Prostate gland (tissue), 2 donors: ENCODE measurements around the gene MMP2. TPM values are rescaled to one million over a fixed set of nuclear protein-coding genes. Genes with fewer than 3 reads are reported as not detected.
A peak's percentile ranks its signal among the peaks of the same experiment; 100 is the strongest.

Source experiments
- DNase-seq: peaks from one replicate; pipeline ENCODE4 v3.0.0-alpha.2; 2019; ENCODE audit warnings: low spot score
- H3K27ac ChIP-seq, 2 donors: fragments of 200-600 bp; sonication (generic); 2 replicates each; pipeline ENCODE4 v1.5.1; 2017 to 2019
- H3K27me3 ChIP-seq: fragments of 200-600 bp; sonication (generic); replicated peaks from 2 replicates; pipeline ENCODE4 v1.5.1; 2019; ENCODE audit not compliant: insufficient read depth
- H3K36me3 ChIP-seq, 2 donors: fragments of 200-600 bp; sonication (generic); 1 replicate in 1 of 2; 2 replicates in 1 of 2; pipeline versions ENCODE4 v1.5.1 to v1.8.1; 2017 to 2019
- H3K4me1 ChIP-seq: fragments of 200-600 bp; sonication (generic); replicated peaks from 2 replicates; pipeline ENCODE4 v1.5.1; 2019
- H3K4me3 ChIP-seq, 2 donors: fragments of 200-600 bp; sonication (generic); 2 replicates each; pipeline ENCODE4 v1.5.1; 2017 to 2019
- H3K9me3 ChIP-seq: fragments of 200-600 bp; sonication (generic); 2 replicates; pipeline ENCODE4 v1.5.1; 2017
- CTCF ChIP-seq, 4 experiments: fragments of 200-600 bp in 2 of 4; fragments of 450-650 bp in 2 of 4; sonication (generic) in 2 of 4; IDR thresholded peaks; 1 replicate in 3 of 4; 2 replicates in 1 of 4; pipeline ENCODE4 v1.5.1; 2016 to 2019; ENCODE audit warnings: antibody characterized with exemption in 4 of 4, mild to moderate bottlenecking in 2 of 4, moderate library complexity in 2 of 4
- POLR2A ChIP-seq: fragments of 450-650 bp; IDR thresholded peaks from one replicate; pipeline ENCODE4 v1.6.1; 2016; ENCODE audit warnings: antibody characterized with exemption, mild to moderate bottlenecking
- POLR2AphosphoS5 ChIP-seq: sonication (generic); formaldehyde crosslinking; IDR thresholded peaks from one replicate; pipeline ENCODE4 v1.6.1; 2017; ENCODE audit warnings: antibody characterized with exemption
- WGBS: methylation state at CpG from one replicate; pipeline ENCODE4 v1.1.5; 2018; 5-methylcytosine and 5-hydroxymethylcytosine counted together
- intact Hi-C: fragments of 100-400 bp; cut with DNase I; formaldehyde crosslinking; loops from one replicate; pipeline ENCODE4 v1.14.2; 2022
- total RNA-seq, 2 donors: library from RNA; depleted of rRNA; stranded (reverse); fragments of >200 nt; gene quantifications; one replicate each; pipeline ENCODE4 v1.1.0, GENCODE V29; 2016

Gene MMP2
- total RNA-seq, 2 donors from 2014 or later, result 22.9 to 175 TPM

DNA sequence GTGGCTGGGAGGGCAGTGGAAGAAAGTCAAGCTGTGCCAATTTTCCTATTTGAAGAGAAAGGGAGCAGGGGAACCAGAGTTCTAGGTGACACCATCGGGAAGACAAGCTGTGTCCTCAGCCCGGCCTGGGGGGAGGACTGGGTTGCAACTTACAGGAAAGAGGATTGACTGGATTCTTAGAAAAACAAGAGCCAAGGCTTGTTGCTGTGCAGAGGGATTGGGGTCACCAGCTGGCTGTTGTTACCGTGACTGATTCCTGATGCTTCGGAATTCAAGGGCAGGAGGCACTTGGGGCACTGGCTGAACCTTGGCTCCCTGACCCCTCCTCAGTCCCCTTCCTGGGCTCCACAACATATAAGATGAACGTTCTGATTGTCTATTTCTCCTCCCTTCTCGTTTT is 16.8 kb upstream of the MMP2 start:
- TF ChIP-seq POLR2AphosphoS5, result no peak
- TF ChIP-seq POLR2A, result no peak
- no peak for TF ChIP-seq CTCF (IDR thresholded peaks at IDR 0.05)
- H3K27me3 ChIP-seq, result no peaks in the 10 kb centered on the region
- 68% methylated on average over 6 of the region's 6 CpGs for WGBS
- H3K27ac ChIP-seq, result no peak overlapping the region
- no peaks in the 10 kb centered on the region for H3K4me1 ChIP-seq
- H3K4me3 ChIP-seq, result no peak overlapping the region
- intact Hi-C loops, result no loop called here
- DNase-seq, result no peak
- H3K36me3 ChIP-seq, result no peaks in the 10 kb centered on the region
- H3K9me3 ChIP-seq, result no peaks in the 10 kb centered on the region

DNA sequence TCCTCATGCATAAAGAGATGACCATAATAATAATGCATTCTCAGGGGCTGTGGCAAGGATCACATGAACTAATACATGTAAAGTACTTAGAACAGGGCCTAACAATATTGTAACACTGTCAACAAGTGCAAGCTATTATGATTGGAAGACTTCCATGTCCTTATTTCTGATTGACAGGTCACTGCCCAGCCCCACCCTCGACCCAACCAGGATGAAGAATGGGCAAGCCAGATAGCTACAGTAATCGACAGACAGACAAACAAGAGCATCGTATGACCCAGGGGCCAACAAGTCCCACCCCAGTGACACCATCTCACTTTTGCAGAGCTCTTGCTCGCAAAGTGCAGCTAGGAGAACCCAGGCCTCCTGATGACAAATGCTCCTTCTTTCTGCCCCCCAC is 14.6 kb upstream of the MMP2 start:
- no peaks in the 10 kb centered on the region for H3K36me3 ChIP-seq
- DNase-seq, result no peak
- no peak overlapping the region for H3K4me3 ChIP-seq
- intact Hi-C loops, result loop anchor here (2.0 kb wide), 1 partner anchor 238 kb away; no protein-coding TSS in a partner anchor
- H3K27ac ChIP-seq, result no peak overlapping the region
- 54% methylated on average over 4 of the region's 4 CpGs for WGBS
- no peaks in the 10 kb centered on the region for H3K4me1 ChIP-seq
- H3K27me3 ChIP-seq, result no peaks in the 10 kb centered on the region
- TF ChIP-seq CTCF (IDR thresholded peaks at IDR 0.05) (no peak), POLR2A (no peak)
- H3K9me3 ChIP-seq, result no peaks in the 10 kb centered on the region

DNA sequence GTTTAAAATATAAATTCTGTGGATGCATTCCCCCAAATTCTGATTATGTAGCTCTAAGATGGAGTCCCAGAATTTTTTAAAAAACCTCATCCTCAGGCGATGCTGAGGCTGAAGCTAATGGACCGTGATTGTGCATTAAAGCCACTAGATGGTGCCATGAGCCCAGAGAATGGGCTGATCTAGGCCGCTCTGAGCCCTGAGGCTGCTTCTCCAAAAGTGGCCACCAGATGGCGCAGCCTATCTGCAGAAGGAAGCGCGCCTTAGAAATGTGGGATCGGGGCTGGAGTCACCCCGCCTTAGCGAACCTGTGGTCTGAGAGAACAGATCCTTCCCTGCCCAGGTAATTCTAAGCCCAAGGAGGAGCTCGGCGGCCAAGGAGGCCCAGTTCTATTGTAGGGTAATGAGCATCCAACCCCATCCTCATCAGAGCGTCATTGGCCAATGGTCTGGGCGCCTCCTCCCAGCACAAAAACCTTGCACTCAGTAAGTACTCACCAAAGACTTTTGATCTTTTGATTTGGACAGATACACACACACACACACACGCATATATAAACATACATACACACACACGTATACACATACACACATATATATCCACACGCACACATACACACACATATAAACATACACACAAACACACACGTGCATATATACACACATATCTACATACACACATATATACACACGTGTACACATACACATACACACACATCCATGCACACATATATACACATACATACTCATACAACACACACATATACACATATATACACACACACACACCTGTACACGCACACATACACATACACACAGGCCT is 13.7 kb upstream of the MMP2 start:
- WGBS, result 28% methylated on average over 19 of the region's 19 CpGs
- H3K9me3 ChIP-seq, result no peaks in the 10 kb centered on the region
- H3K27ac ChIP-seq, result no peak overlapping the region
- no peaks in the 10 kb centered on the region for H3K27me3 ChIP-seq
- peak; percentile 99 to 100 (median 100) for TF ChIP-seq CTCF (IDR thresholded peaks at IDR 0.05)
- TF ChIP-seq POLR2AphosphoS5, result peak; percentile 44
- TF ChIP-seq POLR2A, result no peak
- peak; percentile 88 for DNase-seq
- no peak overlapping the region for H3K4me3 ChIP-seq
- H3K36me3 ChIP-seq, result no peaks in the 10 kb centered on the region
- intact Hi-C loops, result loop anchor here (1.0 to 5.0 kb wide), 3 partner anchors 78 to 377 kb away; no protein-coding TSS in a partner anchor
- H3K4me1 ChIP-seq, result no peaks in the 10 kb centered on the region

GRCh38 chr16:55466209-55466608 is 12.8 kb upstream of the MMP2 start:
- no peaks in the 10 kb centered on the region for H3K27me3 ChIP-seq
- WGBS, result 100% methylated on average over 4 of the region's 4 CpGs
- TF ChIP-seq POLR2A (no peak), POLR2AphosphoS5 (no peak), CTCF (IDR thresholded peaks at IDR 0.05) (no peak)
- DNase-seq, result no peak
- H3K9me3 ChIP-seq, result no peaks in the 10 kb centered on the region
- H3K36me3 ChIP-seq, result no peaks in the 10 kb centered on the region
- H3K27ac ChIP-seq, result no peak overlapping the region
- H3K4me1 ChIP-seq, result no peaks in the 10 kb centered on the region
- no peak overlapping the region for H3K4me3 ChIP-seq
- intact Hi-C loops, result loop anchor here (5.0 kb wide), 1 partner anchor 376 kb away; no protein-coding TSS in a partner anchor

GRCh38 chr16:55467898-55468297 is 11.1 kb upstream of the MMP2 start:
- H3K4me3 ChIP-seq, result no peak overlapping the region
- H3K27me3 ChIP-seq, result no peaks in the 10 kb centered on the region
- 88% methylated on average over 3 of the region's 3 CpGs for WGBS
- H3K4me1 ChIP-seq, result no peaks in the 10 kb centered on the region
- no peak for DNase-seq
- intact Hi-C loops, result loop anchor here (5.0 kb wide), 1 partner anchor 374 kb away; no protein-coding TSS in a partner anchor
- TF ChIP-seq CTCF (IDR thresholded peaks at IDR 0.05) (no peak), POLR2A (no peak), POLR2AphosphoS5 (no peak)
- H3K36me3 ChIP-seq, result no peaks in the 10 kb centered on the region
- no peak overlapping the region for H3K27ac ChIP-seq
- no peaks in the 10 kb centered on the region for H3K9me3 ChIP-seq
